ENCODE results near the gene MAP3K10. TPM values are rescaled to one million over a fixed set of nuclear protein-coding genes. Genes with fewer than 3 reads are reported as not detected.
"Not testable (repeated sequence)": the region's sequence is repeated elsewhere in the genome, so short reads cannot be mapped to it uniquely, and the experiment has no call there.

Gene MAP3K10
- total and polyA plus RNA-seq, 2 donors from 2014 or later = 15.0 to 17.3 TPM

DNA sequence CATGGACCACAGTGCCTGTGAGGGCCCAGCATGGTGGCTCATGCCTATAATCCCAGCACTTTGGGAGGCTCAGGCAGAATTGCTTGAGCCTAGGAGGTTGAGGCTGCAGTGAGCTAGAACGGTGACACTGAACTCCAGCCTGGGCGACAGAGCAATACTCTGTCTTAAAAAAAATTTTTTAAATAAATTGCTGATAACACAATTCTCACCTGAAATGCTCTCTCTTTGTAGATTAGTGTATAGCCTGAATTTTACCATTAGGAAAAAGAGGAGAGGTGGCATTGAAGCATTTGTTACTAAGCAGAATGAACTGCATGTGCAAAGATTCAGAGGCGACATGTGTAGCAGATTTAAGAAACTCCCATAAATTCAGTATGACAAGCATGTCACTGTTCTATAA lies 29.1 kb upstream of the MAP3K10 start:
- Histone ChIP-seq H3K27ac (ENCODE audit: low read depth in 2 of 2, low read length in 2 of 2) (no peak overlapping the region), H3K36me3 (ENCODE audit: control insufficient read depth in 2 of 3, insufficient read depth in 3 of 3, low read length in 3 of 3) (no peaks in the 10 kb centered on the region), H3K9me3 (ENCODE audit: control insufficient read depth in 2 of 3, insufficient read depth in 1 of 3, low read length in 3 of 3) (no peaks in the 10 kb centered on the region), H3K4me1 (ENCODE audit: control insufficient read depth in 2 of 3, insufficient read depth in 2 of 3, low read depth in 1 of 3, low read length in 3 of 3) (no peaks in the 10 kb centered on the region), H3K4me3 (ENCODE audit: low read length in 3 of 3) (no peak overlapping the region), H3K27me3 (ENCODE audit: control insufficient read depth, insufficient read depth, low read length) (no peaks in the 10 kb centered on the region), H3K9ac (ENCODE audit: low read length in 3 of 3) (no peak overlapping the region)
- intact Hi-C loops (cut with DNase I) = no loop called here
- no peak for FAIRE-seq
- no peak for TF ChIP-seq CTCF (IDR thresholded peaks at IDR 0.05; ENCODE audit: borderline replicate concordance, extremely low read depth, insufficient read depth)
- DNase-seq = no peak

GRCh38 chr19:40163541-40164129 lies 27.6 kb upstream of the MAP3K10 start:
- no peaks in the 10 kb centered on the region for H3K9me3 ChIP-seq (ENCODE audit: control insufficient read depth in 2 of 3, insufficient read depth in 1 of 3, low read length in 3 of 3)
- no peak for TF ChIP-seq CTCF (IDR thresholded peaks at IDR 0.05; ENCODE audit: borderline replicate concordance, extremely low read depth, insufficient read depth)
- FAIRE-seq (no peak), DNase-seq (peak in 1 of 5 donors; percentile 27)
- no peak overlapping the region for H3K4me3 ChIP-seq (ENCODE audit: low read length in 3 of 3)
- intact Hi-C loops (cut with DNase I) = no loop called here
- H3K27ac ChIP-seq (ENCODE audit: low read depth in 2 of 2, low read length in 2 of 2) = no peak overlapping the region
- H3K27me3 ChIP-seq (ENCODE audit: control insufficient read depth, insufficient read depth, low read length) = no peaks in the 10 kb centered on the region
- no peaks in the 10 kb centered on the region for H3K4me1 ChIP-seq (ENCODE audit: control insufficient read depth in 2 of 3, insufficient read depth in 2 of 3, low read depth in 1 of 3, low read length in 3 of 3)
- H3K9ac ChIP-seq (ENCODE audit: low read length in 3 of 3) = no peak overlapping the region
- H3K36me3 ChIP-seq (ENCODE audit: control insufficient read depth in 2 of 3, insufficient read depth in 3 of 3, low read length in 3 of 3) = no peaks in the 10 kb centered on the region

DNA sequence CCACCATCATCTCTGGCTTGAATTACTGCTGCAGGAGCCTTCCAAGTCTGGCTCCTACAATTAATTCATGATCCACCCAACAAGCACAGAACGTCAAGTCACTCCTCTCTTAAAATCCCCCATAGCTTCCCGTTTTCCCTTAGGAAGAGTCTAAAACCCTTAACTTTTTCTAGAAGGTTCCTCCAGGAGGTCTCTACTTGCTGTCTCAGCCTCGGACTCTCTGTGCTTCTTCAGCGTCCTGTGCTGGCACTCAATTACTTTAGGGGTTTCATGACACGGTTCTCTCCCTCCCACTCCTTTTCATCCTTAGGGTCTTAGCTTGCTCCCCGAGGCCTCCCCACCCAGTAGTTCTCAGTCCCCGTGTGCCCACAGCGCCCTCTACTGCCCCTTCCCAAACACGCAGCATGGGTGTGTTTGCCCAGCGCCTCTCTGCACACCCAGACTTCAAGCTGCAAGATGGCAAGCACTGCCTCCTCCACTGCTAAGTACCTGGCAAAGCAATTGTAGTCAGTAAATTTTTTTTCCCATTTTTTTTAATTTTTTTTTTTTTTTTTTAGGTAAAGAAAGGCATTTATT lies 25.8 kb upstream of the MAP3K10 start:
- no peak overlapping the region for H3K27ac ChIP-seq (ENCODE audit: low read depth in 2 of 2, low read length in 2 of 2)
- H3K9me3 ChIP-seq (ENCODE audit: control insufficient read depth in 2 of 3, insufficient read depth in 1 of 3, low read length in 3 of 3) = no peaks in the 10 kb centered on the region
- H3K9ac ChIP-seq (ENCODE audit: low read length in 3 of 3) = no peak overlapping the region
- no peak overlapping the region for H3K4me3 ChIP-seq (ENCODE audit: low read length in 3 of 3)
- TF ChIP-seq CTCF (IDR thresholded peaks at IDR 0.05; ENCODE audit: borderline replicate concordance, extremely low read depth, insufficient read depth) = peak; percentile 42
- no peaks in the 10 kb centered on the region for H3K4me1 ChIP-seq (ENCODE audit: control insufficient read depth in 2 of 3, insufficient read depth in 2 of 3, low read depth in 1 of 3, low read length in 3 of 3)
- intact Hi-C loops (cut with DNase I) = no loop called here
- no peaks in the 10 kb centered on the region for H3K27me3 ChIP-seq (ENCODE audit: control insufficient read depth, insufficient read depth, low read length)
- FAIRE-seq (no peak), DNase-seq (peak; percentile 40 to 69 (median 63))
- H3K36me3 ChIP-seq (ENCODE audit: control insufficient read depth in 2 of 3, insufficient read depth in 3 of 3, low read length in 3 of 3) = no peaks in the 10 kb centered on the region

DNA sequence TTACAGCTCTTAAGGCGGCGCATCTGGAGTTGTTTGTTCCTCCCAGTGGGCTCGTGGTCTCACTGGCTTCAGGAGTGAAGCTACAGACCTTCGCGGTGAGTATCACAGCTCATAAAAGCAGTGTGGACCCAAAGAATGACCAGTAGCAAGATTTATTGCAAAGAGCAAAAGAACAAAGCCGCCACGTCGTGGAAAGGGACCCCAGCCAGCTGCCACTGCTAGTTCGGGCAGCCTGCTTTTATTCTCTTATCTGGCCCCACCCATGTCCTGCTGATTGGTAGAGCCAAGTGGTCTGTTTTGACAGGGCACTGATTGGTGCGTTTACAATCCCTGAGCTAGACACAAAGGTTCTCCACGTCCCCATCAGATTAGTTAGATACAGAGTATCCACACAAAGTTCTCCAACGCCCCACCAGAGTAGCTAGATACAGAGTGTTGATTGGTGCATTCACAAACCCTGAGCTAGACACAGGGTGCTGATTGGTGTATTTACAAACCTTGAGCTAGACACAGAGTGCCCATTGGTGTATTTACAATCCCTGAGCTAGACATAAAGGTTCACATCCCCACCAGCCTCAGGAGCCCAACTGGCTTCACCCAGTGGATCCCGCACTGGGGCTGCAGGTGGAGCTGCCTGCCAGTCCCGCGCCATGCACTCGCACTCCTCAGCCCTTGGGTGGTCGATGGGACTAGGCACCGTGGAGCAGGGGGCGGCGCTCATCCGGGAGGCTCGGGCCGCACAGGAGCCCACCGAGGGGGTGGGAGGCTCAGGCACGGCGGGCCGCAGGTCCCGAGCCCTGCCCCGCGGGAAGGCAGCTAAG lies 21.5 kb upstream of the MAP3K10 start:
- H3K27ac ChIP-seq (ENCODE audit: low read depth in 2 of 2, low read length in 2 of 2); H3K36me3 ChIP-seq (ENCODE audit: control insufficient read depth in 2 of 3, insufficient read depth in 3 of 3, low read length in 3 of 3); FAIRE-seq: not testable (repeated sequence)

DNA sequence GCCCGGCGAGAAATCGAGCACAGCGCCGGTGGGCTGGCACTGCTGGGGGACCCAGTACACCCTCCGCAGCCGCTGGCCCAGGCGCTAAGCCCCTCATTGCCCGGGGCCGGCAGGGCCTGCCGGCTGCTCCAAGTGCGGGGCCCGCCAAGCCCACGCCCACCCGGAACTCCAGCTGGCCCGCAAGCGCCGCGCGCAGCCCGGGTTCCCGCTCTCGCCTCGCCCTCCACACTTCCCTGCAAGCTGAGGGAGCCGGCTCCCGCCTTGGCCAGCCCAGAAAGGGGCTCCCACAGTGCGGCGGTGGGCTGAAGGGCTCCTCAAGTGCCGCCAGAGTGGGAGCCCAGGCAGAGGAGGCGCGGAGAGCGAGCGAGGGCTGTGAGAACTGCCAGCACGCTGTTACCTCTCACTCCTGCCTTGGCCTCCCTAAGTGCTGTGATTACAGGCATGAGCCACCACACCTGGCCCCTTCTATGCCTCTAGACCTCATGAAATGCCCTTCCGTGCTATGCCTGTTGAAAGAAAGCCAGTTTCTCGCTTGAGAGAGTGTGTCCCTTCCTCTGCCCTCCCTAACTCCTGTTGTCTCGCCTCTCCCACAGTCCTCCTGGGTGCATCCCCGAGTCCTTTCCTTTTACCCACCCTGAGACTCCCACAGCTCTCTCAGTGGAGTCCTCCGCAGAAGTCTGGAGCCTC lies 20.8 kb upstream of the MAP3K10 start:
- FAIRE-seq; H3K36me3 ChIP-seq (ENCODE audit: control insufficient read depth in 2 of 3, insufficient read depth in 3 of 3, low read length in 3 of 3); H3K4me1 ChIP-seq (ENCODE audit: control insufficient read depth in 2 of 3, insufficient read depth in 2 of 3, low read depth in 1 of 3, low read length in 3 of 3); H3K4me3 ChIP-seq (ENCODE audit: low read length in 3 of 3); H3K27ac ChIP-seq (ENCODE audit: low read depth in 2 of 2, low read length in 2 of 2); H3K27me3 ChIP-seq (ENCODE audit: control insufficient read depth, insufficient read depth, low read length); H3K9ac ChIP-seq (ENCODE audit: low read length in 3 of 3); intact Hi-C loops (cut with DNase I); H3K9me3 ChIP-seq (ENCODE audit: control insufficient read depth in 2 of 3, insufficient read depth in 1 of 3, low read length in 3 of 3): not testable (repeated sequence)
- DNase-seq = peak in 1 of 5 donors; percentile 29

More for the DNA sequence above, 21.5 kb upstream of the MAP3K10 start:
- H3K27me3 ChIP-seq (ENCODE audit: control insufficient read depth, insufficient read depth, low read length); intact Hi-C loops (cut with DNase I); H3K4me1 ChIP-seq (ENCODE audit: control insufficient read depth in 2 of 3, insufficient read depth in 2 of 3, low read depth in 1 of 3, low read length in 3 of 3); H3K9ac ChIP-seq (ENCODE audit: low read length in 3 of 3); DNase-seq; H3K9me3 ChIP-seq (ENCODE audit: control insufficient read depth in 2 of 3, insufficient read depth in 1 of 3, low read length in 3 of 3); H3K4me3 ChIP-seq (ENCODE audit: low read length in 3 of 3): not testable (repeated sequence)
